Inferior parietal cortex (tissue), 1 donor: Measurements from ENCODE around the gene RIOK2.
"Not testable (repeated sequence)": the region's sequence is repeated elsewhere in the genome, so short reads cannot be mapped to it uniquely, and the experiment has no call there.

ENCODE experiments used
- DNase-seq: peaks from one replicate; pipeline ENCODE4 v3.0.0-alpha.2; 2016; ENCODE audit errors: extremely low spot score

RIOK2 gene

GRCh38 chr5:97183100-97183929 lies at the start of gene RIOK2:
Gene RIOK2, minus strand, starts transcription at chr5:97183247. Its CDS starts 56 bp downstream, at chr5:97183191.
- DNase-seq = peak; percentile 99

DNA sequence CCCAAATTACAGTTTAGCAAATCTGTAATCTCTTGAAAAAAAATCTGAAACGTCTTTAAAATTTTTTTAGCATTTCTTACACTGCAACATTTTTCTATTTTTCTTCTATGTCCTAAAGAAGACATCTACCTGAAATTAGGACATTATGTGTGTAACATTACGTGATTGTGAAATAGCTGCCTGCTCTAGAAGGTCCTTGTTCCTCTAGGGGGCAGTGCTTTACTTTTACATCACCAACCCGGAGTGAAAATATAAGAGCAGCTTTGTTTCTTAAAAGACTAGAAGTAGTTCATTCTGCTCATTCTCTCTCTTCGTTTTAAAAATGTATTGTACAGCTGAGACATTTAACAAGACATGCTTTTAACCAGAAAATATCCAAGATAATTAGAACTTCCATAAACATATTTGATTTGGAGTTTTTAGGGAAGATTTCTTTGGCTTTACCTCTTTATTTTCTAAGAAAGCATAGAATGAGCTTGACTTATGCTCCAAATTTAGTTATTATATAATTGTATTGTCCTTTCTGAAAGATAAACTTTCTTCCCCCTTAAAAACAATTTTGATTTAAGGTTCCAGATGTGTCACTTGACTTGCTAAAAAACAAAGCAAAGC lies 48.1 kb upstream of the RIOK2 start:
- DNase-seq = peak; percentile 86

GRCh38 chr5:97229688-97230285 lies 46.7 kb upstream of the RIOK2 start:
- DNase-seq = no peak

DNA sequence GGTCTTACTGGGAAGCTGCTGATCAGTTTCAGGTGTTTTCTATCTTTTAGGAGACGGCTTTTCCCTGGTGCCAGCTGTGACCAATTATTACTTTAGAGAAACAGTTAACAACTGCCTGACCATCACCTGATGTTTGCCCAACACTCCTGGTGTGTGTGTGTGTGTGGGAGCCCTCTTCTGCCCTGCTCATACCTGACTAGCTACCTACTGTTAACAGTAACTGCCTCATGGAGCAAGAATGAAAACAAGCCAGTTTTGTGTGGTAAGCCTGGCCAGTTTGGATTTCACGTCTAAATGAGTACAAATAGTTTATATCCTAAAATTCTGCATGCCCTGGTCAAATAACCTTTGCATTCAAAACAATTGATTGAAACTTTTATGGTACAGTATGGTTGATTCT lies 46.1 kb upstream of the RIOK2 start:
- DNase-seq = no peak

DNA sequence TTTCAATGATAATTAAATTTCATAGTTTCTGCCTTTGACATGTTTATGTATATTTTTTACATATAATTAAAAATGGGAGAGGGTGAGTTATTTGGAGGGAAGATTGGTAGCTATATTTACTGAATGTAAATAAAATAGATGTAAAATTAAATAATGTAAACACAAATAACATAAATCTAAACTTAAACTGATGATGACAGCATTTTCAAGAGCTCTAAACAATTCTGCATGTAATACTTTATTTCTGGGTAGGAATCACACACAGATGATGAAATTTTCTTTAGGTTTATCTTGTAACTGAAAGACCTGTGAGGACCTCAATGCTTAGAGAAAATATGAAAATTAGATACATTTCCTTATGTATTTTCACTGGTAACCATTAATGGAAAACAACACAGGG lies 42.2 kb upstream of the RIOK2 start:
- no peak for DNase-seq

DNA sequence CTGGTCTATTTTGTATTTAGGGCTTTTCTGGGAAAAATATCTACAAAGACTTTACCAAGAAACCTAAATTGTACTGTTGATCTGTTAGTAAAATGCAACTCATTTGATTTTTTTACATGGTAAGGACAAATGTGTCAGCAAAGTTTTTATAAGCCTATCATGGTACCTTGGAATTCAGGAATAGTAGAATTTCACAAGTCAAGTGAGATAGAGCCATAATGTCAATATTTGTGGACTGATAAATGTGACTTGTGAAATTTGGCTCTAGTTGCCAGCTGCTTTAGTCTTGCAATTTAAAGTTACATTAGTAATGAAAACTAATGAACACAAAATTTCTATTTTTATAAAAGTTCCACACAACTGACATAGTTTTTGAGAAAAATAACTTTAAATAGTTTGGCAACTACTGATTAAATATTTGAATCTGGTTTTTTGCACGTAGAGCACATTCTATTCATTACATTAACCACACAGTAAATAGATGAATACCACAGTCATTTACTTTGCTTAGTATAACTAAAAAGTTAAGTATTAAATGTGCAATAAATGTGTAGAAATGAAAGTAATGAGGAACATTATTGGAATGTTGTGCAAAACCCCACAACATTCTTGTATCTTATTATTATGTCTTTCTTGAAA lies 41.2 kb upstream of the RIOK2 start:
- DNase-seq = no peak

DNA sequence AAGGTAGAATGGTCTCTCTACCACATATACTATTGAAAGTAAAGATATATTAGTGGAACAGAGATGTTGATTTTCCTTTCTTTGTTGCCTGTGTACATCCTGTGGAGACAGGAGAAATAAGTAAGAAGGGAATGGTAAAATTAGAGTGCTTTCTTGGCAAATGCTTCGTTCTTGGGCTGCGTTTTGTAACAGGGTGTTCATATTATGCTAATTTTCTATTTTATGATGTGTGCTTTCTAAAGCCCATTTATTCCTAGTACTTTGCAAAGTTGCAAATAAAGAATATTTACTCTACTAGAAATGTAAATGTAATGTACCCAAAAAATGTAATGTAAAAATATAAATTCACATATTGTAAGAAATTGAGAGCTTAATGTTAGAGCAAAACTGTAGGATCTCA lies 40.5 kb upstream of the RIOK2 start:
- DNase-seq = no peak

- no peak for DNase-seq
These were observed 26.3 kb upstream of the RIOK2 start for GRCh38 chr5:97209343-97209742.

DNA sequence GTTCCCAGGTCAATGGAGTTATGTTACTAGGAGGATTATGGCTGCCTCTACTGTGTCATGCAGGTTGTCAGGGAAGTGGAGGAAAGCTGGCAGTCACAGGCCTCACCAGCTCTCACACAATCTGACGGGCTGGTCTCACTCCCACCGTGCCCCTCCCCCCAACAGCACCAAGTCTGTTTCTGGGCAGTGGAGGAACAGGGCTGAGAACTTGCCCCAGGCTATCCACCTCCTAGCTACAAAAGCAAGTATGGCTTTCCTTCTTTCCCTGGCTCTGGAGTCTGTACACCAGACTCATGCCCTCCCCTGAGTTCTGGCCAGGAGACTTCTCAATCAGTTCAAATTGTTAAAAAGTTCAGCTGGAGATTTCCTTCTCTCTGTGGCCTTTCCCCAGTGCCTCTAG lies 25.7 kb upstream of the RIOK2 start:
- no peak for DNase-seq

DNA sequence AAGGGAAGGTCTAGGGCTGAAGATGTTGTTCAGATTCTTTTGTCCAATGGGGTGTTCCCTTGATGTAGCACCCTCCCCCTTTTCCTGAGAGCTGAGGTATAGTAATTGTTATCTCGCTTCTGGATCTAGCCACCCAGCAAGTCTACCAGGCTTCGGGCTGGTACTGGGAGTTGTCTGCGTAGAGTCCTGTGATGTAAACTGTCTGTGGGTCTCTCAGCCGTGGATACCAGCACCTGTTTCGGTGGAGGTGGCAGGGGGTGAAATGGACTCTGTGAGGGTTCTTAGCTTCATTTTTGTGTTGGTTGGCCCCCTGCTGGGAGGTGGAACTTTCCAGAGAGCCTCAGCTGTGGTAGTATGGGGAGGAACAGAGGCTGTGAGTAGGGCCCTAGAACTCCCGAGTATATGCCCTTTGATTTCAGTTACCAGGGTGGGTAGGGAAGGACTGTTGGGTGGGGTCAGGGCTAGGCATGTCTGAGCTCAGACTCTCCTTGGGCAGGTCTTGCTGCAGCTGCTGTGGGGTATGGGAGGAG lies 25.2 kb upstream of the RIOK2 start:
- no peak for DNase-seq

DNA sequence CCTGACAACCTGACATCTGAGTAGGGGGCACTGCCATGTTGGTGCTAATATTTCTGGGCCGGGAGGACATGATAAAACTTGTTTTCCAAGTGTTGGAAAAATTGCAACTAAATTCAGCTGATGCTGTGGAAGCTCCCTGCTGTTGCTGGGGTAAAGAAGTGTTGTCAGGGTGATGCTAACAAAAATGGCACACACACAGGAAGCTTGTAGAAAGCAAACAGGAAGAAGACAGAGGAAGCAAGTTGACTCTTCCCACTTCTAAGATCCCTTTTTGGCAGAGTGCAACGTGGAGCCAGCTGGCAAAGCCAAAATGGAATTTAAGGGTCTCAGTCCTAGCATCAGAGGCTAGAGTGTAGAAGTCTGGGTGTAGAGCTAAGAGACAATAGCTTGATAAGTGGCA lies 11.3 kb upstream of the RIOK2 start:
- no peak for DNase-seq

- no peak for DNase-seq
These were observed 10.3 kb upstream of the RIOK2 start for GRCh38 chr5:97193355-97193688.

DNA sequence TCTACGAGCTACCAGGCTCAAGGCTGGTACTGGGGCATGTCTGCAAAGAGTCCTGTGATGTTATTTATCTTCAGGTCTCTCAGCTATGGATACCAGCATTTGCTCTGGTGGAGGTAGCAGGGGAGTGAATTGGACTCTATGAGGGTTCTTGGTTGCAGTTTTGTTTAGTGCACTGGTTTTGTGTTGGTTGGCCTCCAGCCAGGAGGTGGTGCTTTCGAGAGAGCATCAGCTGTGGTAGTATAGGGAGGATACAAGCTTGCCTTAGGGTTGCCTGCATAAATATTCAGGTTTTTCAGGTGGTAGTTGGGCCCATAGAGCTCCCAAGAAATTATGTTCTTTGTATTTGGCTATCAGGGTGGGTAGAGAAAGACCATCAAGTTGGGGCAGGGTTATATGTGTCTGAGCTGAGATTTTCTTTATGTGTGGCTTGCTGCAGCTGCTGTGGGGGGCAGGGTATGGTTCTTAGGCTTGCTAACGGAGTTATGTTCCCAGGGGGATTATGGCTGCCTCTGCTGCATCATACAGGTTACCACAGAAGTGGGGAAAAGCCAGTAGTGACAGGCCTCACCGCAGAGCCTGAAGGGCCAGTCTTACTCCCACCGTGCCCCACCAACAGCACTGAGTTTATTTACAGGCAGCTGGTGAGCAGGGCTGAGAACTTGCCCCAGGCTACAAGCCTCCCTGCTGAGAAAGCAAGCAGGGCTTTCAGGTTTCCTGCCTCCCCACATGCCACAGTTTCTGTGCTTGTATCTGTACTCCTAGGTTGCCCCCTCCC lies 9.7 kb upstream of the RIOK2 start:
- no peak for DNase-seq

GRCh38 chr5:97191893-97192292 lies 8.8 kb upstream of the RIOK2 start:
- DNase-seq = no peak

DNA sequence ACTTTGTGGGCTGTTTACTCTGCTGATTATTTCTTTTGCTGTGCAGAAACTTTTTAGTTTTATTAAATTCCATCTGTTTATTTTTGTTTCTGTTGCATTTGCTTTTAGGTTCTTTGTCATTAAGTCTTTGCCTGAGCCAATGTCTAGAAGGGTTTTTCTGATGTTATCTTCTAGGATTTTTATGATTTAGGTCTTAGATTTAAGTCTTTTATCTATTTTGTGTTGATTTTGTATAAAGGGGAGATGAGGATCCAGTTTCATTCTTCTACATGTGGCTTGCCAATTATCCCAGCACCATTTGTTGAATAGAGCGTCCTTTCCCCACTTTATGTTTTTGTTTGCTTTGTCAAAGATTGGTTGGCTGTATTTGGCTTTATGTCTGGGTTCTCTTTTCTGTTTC lies 6.5 kb upstream of the RIOK2 start:
- DNase-seq = not testable (repeated sequence)

DNA sequence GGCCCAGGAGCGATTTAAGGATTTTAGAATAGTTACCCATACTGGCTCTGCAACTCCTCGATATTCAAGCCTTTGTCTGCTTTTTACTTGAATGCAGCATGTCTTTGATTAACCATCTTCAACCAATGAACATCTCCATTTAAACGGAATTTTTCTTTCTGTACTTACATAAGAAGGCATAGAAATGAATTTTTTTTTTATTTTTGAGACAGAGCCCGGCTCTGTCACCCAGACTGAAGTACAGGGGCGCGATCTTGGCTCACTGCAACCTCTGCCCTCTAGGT lies 825 bp upstream of the RIOK2 start:
- no peak for DNase-seq

GRCh38 chr5:97182571-97183099 lies 412 bp downstream of the RIOK2 start:
- DNase-seq = no peak

- DNase-seq = no peak
These were observed 1.0 kb downstream of the RIOK2 start for GRCh38 chr5:97181856-97182545.

DNA sequence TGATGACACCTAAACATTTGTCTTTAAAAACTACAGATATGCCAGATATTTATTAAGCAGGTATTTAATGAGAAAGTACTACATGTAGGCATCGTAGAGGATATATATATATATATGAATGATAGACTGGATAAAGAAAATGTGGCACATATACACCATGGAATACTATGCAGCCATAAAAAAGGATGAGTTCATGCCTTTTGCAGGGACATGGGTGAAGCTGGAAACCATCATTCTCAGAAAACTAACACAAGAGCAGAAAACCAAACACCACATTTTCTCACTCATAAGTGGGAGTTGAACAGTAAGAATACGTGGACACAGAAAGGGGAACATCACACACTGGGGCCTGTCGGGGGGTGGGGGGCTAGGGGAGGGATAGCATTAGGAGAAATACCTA lies 3.6 kb downstream of the RIOK2 start:
- DNase-seq = not testable (repeated sequence)

DNA sequence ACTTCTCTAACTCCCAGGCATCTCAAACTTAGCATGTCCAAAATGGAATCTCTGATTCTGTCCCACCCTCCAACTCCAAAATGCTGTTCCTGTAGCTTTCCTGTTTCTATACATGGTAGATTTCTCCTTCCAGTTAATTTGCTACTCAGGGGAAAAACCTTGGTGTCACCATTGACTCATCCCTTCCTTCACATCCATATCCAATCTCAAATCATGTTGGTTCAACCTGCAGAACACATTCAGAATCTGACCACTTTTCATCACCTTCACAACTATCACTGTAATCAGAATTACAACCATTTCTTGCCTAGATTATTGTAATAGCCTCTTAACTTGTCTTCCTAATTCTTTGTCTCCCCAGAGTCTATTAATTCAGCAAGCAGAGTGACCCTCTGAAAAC lies 10.8 kb downstream of the RIOK2 start:
- DNase-seq = no peak

- no peak for DNase-seq
These were observed 11.3 kb downstream of the RIOK2 start for GRCh38 chr5:97171703-97172102.
